Neutrophil (primary cell): ENCODE data around the gene TBKBP1.

Source experiments
- H3K27ac ChIP-seq: fragments of 200-600 bp; sonication (generic); 2 replicates; pipeline ENCODE4 v1.5.1; 2016; ENCODE audit warnings: mild to moderate bottlenecking, moderate library complexity
- H3K27me3 ChIP-seq: fragments of 200-600 bp; sonication (generic); 2 replicates; pipeline ENCODE4 v1.6.0; 2016; ENCODE audit warnings: mild to moderate bottlenecking
- H3K36me3 ChIP-seq: fragments of 200-600 bp; sonication (generic); 2 replicates; pipeline ENCODE4 v1.5.1; 2017
- H3K4me1 ChIP-seq, 2 experiments: fragments of 200-600 bp in 1 of 2; sonication (generic) in 1 of 2; 1 replicate in 1 of 2; 2 replicates in 1 of 2; pipeline versions ENCODE4 v1.5.1 to v1.6.1; 2013 to 2016; ENCODE audit warnings: low read depth in 1 of 2, low read length in 1 of 2, mild to moderate bottlenecking in 1 of 2, moderate library complexity in 1 of 2; ENCODE audit not compliant: control insufficient read depth in 1 of 2, insufficient read depth in 1 of 2
- H3K4me3 ChIP-seq, 2 experiments: fragments of 200-600 bp in 1 of 2; sonication (generic) in 1 of 2; 1 replicate in 1 of 2; 2 replicates in 1 of 2; pipeline ENCODE4 v1.5.1; 2013 to 2016; ENCODE audit warnings: low read depth in 1 of 2, low read length in 1 of 2, mild to moderate bottlenecking in 1 of 2, moderate library complexity in 1 of 2
- H3K9me3 ChIP-seq: fragments of 200-600 bp; sonication (generic); 2 replicates; pipeline ENCODE4 v1.5.1; 2016
- CTCF ChIP-seq: fragments of 200-600 bp; sonication (generic); IDR thresholded peaks from 2 replicates; pipeline ENCODE4 v1.5.1; 2016; ENCODE audit warnings: antibody characterized with exemption

The TBKBP1 gene

DNA sequence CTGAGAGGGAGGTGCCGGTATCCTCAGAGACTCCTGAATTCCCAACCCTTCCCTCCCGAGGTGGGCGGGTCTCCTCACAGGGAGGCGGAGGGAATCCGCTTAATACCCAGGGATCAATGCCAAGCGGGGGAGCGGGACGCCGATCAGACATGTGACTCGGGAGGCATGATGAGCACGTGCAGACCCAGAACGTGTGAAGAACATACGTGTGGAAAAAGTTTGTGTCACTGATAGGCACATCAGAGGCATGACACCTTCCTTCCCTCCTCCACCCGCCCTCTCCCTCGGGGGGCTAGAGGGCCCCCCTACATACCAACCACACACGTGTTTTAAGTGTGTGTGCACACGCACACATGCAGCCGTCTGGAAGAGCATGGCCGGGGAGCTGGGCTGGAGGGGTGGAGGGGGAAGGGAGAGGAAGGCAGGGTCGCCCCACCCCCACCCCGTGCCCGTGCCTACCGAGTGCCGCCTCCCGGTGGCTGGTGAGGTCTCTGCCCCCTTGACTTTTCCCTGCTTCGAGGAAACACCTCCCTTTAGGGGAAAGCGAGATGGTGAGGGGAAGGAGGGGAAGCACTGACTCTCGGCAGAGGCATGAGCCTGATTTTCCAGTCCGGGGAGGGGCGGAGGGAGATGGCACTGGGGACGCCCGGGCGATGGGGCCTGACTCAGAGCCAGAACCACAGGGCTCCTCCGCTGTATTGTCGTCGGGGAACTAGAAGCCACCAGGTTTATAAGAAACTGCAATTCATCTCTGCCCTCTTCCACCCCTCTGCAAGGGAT lies 27.0 kb downstream of the TBKBP1 start:
- no peak overlapping the region for H3K4me3 ChIP-seq
- no peaks in the 10 kb centered on the region for H3K36me3 ChIP-seq
- peaks cover 93% of the 10 kb centered on the region for H3K27me3 ChIP-seq
- H3K4me1 ChIP-seq, result no peaks in the 10 kb centered on the region
- no peak for TF ChIP-seq CTCF
- H3K9me3 ChIP-seq, result no peaks in the 10 kb centered on the region
- no peak overlapping the region for H3K27ac ChIP-seq

- no peaks in the 10 kb centered on the region for H3K36me3 ChIP-seq
- TF ChIP-seq CTCF, result no peak
- H3K4me3 ChIP-seq, result no peak overlapping the region
- peaks cover 92% of the 10 kb centered on the region for H3K27me3 ChIP-seq
- no peak overlapping the region for H3K27ac ChIP-seq
- no peaks in the 10 kb centered on the region for H3K4me1 ChIP-seq
- no peaks in the 10 kb centered on the region for H3K9me3 ChIP-seq
Measured at GRCh38 chr17:47721725-47722124, 27.8 kb downstream of the TBKBP1 start.

- Histone ChIP-seq H3K4me3 (no peak overlapping the region), H3K27me3 (peaks cover 82% of the 10 kb centered on the region), H3K36me3 (no peaks in the 10 kb centered on the region), H3K27ac (no peak overlapping the region), H3K9me3 (no peaks in the 10 kb centered on the region), H3K4me1 (no peaks in the 10 kb centered on the region)
- TF ChIP-seq CTCF, result no peak
Measured at GRCh38 chr17:47724705-47725104, 30.7 kb downstream of the TBKBP1 start.

DNA sequence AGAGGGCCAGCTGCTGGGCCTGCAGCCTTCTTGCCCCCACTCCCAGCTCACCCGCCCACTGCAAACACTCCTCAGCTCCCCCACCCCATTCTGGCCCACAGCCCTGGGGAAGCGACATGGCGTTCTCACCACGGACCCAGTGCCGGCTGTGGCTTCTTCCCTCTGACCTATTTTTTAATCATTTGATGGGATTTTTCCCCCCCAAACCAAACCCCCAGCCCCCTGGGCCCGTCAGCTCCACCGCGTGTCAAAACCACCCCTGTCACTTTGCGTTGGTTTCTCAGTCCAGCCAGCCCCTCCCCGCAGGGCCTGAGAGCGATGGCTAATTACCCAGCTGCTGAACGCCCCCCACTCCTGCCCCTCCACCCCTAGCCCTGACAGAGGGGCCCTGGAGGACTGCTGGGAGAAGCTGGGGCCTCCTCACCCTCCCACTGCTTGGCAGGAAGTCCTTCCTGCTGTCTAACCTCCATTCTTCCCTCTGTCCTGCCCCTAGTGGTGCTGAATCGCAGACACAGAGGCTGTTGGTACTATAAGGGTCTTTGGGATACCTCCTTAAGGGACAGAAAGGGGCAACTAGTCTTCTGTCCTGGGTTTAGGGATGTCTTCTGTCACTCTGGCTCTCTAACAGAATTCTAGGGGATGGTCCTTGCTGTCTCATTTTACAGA lies 31.6 kb downstream of the TBKBP1 start:
- no peak for TF ChIP-seq CTCF
- Histone ChIP-seq H3K27ac (no peak overlapping the region), H3K27me3 (peaks cover 82% of the 10 kb centered on the region)

DNA sequence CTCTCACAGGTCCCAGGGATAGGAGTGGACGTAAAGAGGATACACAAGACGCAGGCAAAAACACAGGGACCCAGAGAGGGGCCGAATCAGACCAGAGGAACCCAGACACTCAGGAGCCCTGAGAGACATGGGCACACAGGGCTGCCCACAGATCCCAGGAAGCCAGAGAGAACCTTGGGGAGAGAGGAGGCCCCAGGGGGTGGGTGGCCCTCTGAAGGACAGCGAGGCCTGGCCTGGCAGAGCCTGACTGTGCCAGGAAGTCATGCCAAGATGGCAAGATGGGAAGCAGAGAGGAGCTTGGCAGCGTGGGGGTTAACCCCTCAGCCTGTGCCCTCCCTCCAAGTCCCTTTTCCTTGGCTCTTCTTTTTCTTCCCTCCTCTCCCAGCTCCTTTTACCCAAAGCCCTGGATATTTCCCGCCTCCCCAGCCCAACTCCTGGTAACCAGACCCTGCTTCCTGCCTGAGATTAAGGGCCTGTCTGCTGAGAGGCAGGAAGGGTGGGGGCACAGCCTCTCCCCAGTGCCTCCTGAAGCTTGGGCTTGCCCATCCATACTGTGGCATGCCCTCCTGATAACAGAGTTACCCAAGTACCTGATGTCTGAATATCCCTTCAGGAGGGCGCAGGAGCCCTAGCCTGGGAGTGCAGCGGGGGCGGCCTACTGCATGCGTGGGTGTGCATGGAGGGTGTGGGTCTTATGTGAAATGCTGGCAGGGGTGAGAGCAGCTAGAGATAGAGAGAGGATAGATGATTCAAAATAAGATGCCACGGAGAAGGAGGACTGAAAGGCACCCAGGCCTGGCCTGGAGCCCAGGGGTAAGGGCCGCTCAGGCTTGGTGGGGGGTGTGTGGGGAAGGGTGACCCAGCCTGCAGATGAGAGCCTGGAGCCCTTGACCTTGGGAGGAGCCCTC lies 33.1 kb downstream of the TBKBP1 start:
- Histone ChIP-seq H3K36me3 (no peaks in the 10 kb centered on the region), H3K27me3 (peaks cover 82% of the 10 kb centered on the region), H3K4me3 (no peak overlapping the region), H3K4me1 (no peaks in the 10 kb centered on the region), H3K27ac (no peak overlapping the region), H3K9me3 (no peaks in the 10 kb centered on the region)
- TF ChIP-seq CTCF, result no peak

More for the DNA sequence above, 31.6 kb downstream of the TBKBP1 start:
- Histone ChIP-seq H3K36me3 (no peaks in the 10 kb centered on the region), H3K4me1 (no peaks in the 10 kb centered on the region), H3K9me3 (no peaks in the 10 kb centered on the region), H3K4me3 (no peak overlapping the region)
